Hepatocyte (in vitro differentiated cells): ENCODE measurements around the gene RER1. TPM values are rescaled to one million over a fixed set of nuclear protein-coding genes. Genes with fewer than 3 reads are reported as not detected.

Experiments
- DNase-seq: peaks from one replicate; pipeline ENCODE4 v3.0.0-alpha.2; 2016; ENCODE audit warnings: low spot score
- H2AFZ ChIP-seq: fragments of 200-600 bp; sonication (generic); 2 replicates; pipeline ENCODE4 v1.6.0; 2016; ENCODE audit warnings: antibody characterized with exemption, mild to moderate bottlenecking
- H3K27ac ChIP-seq: fragments of 200-600 bp; sonication (generic); 2 replicates; pipeline ENCODE4 v1.5.1; 2016; ENCODE audit warnings: mild to moderate bottlenecking
- H3K27me3 ChIP-seq: fragments of 200-600 bp; sonication (generic); 2 replicates; pipeline ENCODE4 v1.6.1; 2016
- H3K36me3 ChIP-seq: fragments of 200-600 bp; sonication (generic); replicated peaks from 2 replicates; pipeline ENCODE4 v1.5.1; 2016; ENCODE audit warnings: low read depth; ENCODE audit not compliant: insufficient read depth
- H3K4me1 ChIP-seq: fragments of 200-600 bp; sonication (generic); 2 replicates; pipeline ENCODE4 v1.5.1; 2016; ENCODE audit warnings: mild to moderate bottlenecking, moderate library complexity; ENCODE audit not compliant: insufficient read depth
- H3K4me2 ChIP-seq: fragments of 200-600 bp; sonication (generic); 2 replicates; pipeline ENCODE4 v1.6.0; 2016
- H3K4me3 ChIP-seq: fragments of 200-600 bp; sonication (generic); 2 replicates; pipeline ENCODE4 v1.5.1; 2016; ENCODE audit warnings: mild to moderate bottlenecking
- H3K79me2 ChIP-seq: fragments of 200-600 bp; sonication (generic); 2 replicates; pipeline ENCODE4 v1.6.0; 2017; ENCODE audit warnings: mild to moderate bottlenecking
- H3K9me2 ChIP-seq: fragments of 200-600 bp; sonication (generic); replicated peaks from 2 replicates; pipeline ENCODE4 v1.6.0; 2017; ENCODE audit warnings: mild to moderate bottlenecking; ENCODE audit not compliant: insufficient read depth
- H3K9me3 ChIP-seq: fragments of 200-600 bp; sonication (generic); 2 replicates; pipeline ENCODE4 v1.5.1; 2016; ENCODE audit warnings: low read depth, mild to moderate bottlenecking
- H4K20me1 ChIP-seq: fragments of 200-600 bp; sonication (generic); 2 replicates; pipeline ENCODE4 v1.6.0; 2016; ENCODE audit warnings: mild to moderate bottlenecking; ENCODE audit not compliant: insufficient read depth, poor library complexity, severe bottlenecking
- CTCF ChIP-seq: fragments of 200-600 bp; sonication (generic); IDR thresholded peaks from 2 replicates; pipeline ENCODE4 v1.5.1; 2016; ENCODE audit warnings: antibody characterized with exemption, mild to moderate bottlenecking; ENCODE audit not compliant: poor library complexity
- EZH2 ChIP-seq: fragments of 200-600 bp; sonication (generic); IDR thresholded peaks from 2 replicates; pipeline ENCODE4 v1.6.1; 2016; ENCODE audit warnings: antibody characterized with exemption, mild to moderate bottlenecking, borderline replicate concordance
- EZH2phosphoT487 ChIP-seq: fragments of 200-600 bp; sonication (generic); IDR thresholded peaks from one replicate; pipeline ENCODE4 v1.6.1; 2018; ENCODE audit warnings: antibody characterized with exemption, mild to moderate bottlenecking, low read depth, moderate library complexity; ENCODE audit not compliant: unreplicated experiment, severe bottlenecking
- WGBS: methylation state at CpG from one replicate; pipeline ENCODE4 v1.1.6; 2016; ENCODE audit warnings: low lambda C conversion rate; ENCODE audit errors: missing lambda C conversion rate; 5-methylcytosine and 5-hydroxymethylcytosine counted together
- polyA plus RNA-seq: library from polyadenylated mRNA; unstranded; fragments of >200 nt; fragmentation: Nextera tagmentation; extraction: Ambion mirVana; gene quantifications from 2 replicates; pipeline ENCODE4 v1.2.1, GENCODE V29; 2016
- total RNA-seq: library from RNA; depleted of rRNA; stranded (reverse); fragments of >200 nt; gene quantifications from 2 replicates; pipeline ENCODE4 v1.2.3, GENCODE V29; 2014

The RER1 gene
- total and polyA plus RNA-seq, 2 experiments from 2014 or later: 123 to 237 TPM

- Histone ChIP-seq H3K4me3 (no peak overlapping the region), H3K9me2 (no peaks in the 10 kb centered on the region), H3K27me3 (no peaks in the 10 kb centered on the region), H3K79me2 (peaks cover 39% of the 10 kb centered on the region), H2AFZ (no peak overlapping the region), H3K4me2 (no peak overlapping the region), H3K4me1 (no peaks in the 10 kb centered on the region), H4K20me1 (peaks cover 11% of the 10 kb centered on the region), H3K27ac (no peak overlapping the region), H3K36me3 (no peaks in the 10 kb centered on the region), H3K9me3 (no peaks in the 10 kb centered on the region)
- WGBS: 95% methylated on average over 13 of the region's 14 CpGs
- no peak for DNase-seq
- TF ChIP-seq CTCF (no peak), EZH2 (no peak), EZH2phosphoT487 (no peak)
Measured at GRCh38 chr1:2400950-2401649, 9.5 kb downstream of the RER1 start.

- Histone ChIP-seq H3K36me3 (no peaks in the 10 kb centered on the region), H2AFZ (no peak overlapping the region), H3K4me1 (no peaks in the 10 kb centered on the region), H3K4me2 (no peak overlapping the region), H3K9me3 (no peaks in the 10 kb centered on the region), H3K79me2 (peaks cover 26% of the 10 kb centered on the region), H3K27me3 (no peaks in the 10 kb centered on the region), H4K20me1 (peaks cover 7% of the 10 kb centered on the region), H3K9me2 (no peaks in the 10 kb centered on the region), H3K27ac (no peak overlapping the region), H3K4me3 (no peak overlapping the region)
- WGBS: 96% methylated on average over 17 of the region's 23 CpGs
- DNase-seq: no peak
- TF ChIP-seq EZH2: no peak
- TF ChIP-seq EZH2phosphoT487: no peak
- TF ChIP-seq CTCF: no peak
Measured at GRCh38 chr1:2402420-2402819, 10.8 kb downstream of the RER1 start.

- WGBS: 97% methylated on average over 19 of the region's 19 CpGs
- TF ChIP-seq EZH2phosphoT487 (no peak), CTCF (no peak), EZH2 (no peak)
- Histone ChIP-seq H3K79me2 (peaks cover 17% of the 10 kb centered on the region), H3K4me1 (no peaks in the 10 kb centered on the region), H3K27ac (no peak overlapping the region), H4K20me1 (peaks cover 7% of the 10 kb centered on the region), H3K36me3 (no peaks in the 10 kb centered on the region), H3K27me3 (no peaks in the 10 kb centered on the region), H3K4me2 (no peak overlapping the region), H2AFZ (no peak overlapping the region), H3K9me3 (no peaks in the 10 kb centered on the region), H3K9me2 (no peaks in the 10 kb centered on the region), H3K4me3 (no peak overlapping the region)
- DNase-seq: no peak
Measured at GRCh38 chr1:2403273-2403672, 11.6 kb downstream of the RER1 start.
